K562 (cell line): Measurements from ENCODE around the gene IGSF21. TPM values are rescaled to one million over a fixed set of nuclear protein-coding genes. Genes with fewer than 3 reads are reported as not detected.

Experiments
- ATAC-seq: fragments of 200-7000 bp; cut with Tn5 transposase; 3 replicates; pipeline ENCODE4 v1.9.1; 2020; ENCODE audit warnings: moderate library complexity
- BruUV-seq: library from RNA; stranded (reverse); fragments of 400-500 nt; replicated peaks from 2 replicates; lab custom pipeline; 2021; lab: Mats Ljungman, UMichigan
- CTCF ChIA-PET: fragments of 300-600 bp; formaldehyde crosslinking; extraction: SDS; loops from one replicate; lab custom pipeline; 2021; ENCODE audit warnings: low intra/inter-chr PET ratio; lab: Yijun Ruan, JAX
- POLR2A ChIA-PET: fragments of 300-600, 350-650 bp; sonication (Branson Sonifier 250); formaldehyde crosslinking; extraction: SDS; loops from one replicate; lab custom pipeline; 2021; ENCODE audit warnings: antibody characterized with exemption, inconsistent platforms; lab: Yijun Ruan, JAX
- DNase-seq, 4 experiments: peaks; one replicate each; pipeline versions ENCODE4 v3.0.0 to v3.0.0-alpha.2; 2011 to 2018; ENCODE audit warnings: low spot score in 3 of 4, mixed read lengths in 3 of 4; ENCODE audit errors: extremely low read depth in 1 of 4
- FAIRE-seq: peaks from 2 replicates; lab custom pipeline; 2011; peaks lifted over from hg19 to GRCh38; lab: Jason Lieb, UNC
- H2AFZ ChIP-seq: 2 replicates; pipeline ENCODE4 v1.6.0; 2011; ENCODE audit warnings: low read depth, low read length, control low read depth, inconsistent platforms
- H3K27ac ChIP-seq: fragments of 200-600 bp; 3 replicates; pipeline ENCODE4 v1.8.0; 2011; ENCODE audit warnings: low read depth, mild to moderate bottlenecking, control low read depth, inconsistent platforms, low read length, moderate library complexity, mixed read lengths; ENCODE audit errors: extremely low read depth
- H3K27me3 ChIP-seq, 2 experiments: fragments of 300-600 bp in 1 of 2; 2 replicates in 1 of 2; 3 replicates in 1 of 2; pipeline versions ENCODE4 v1.6.0 to v1.8.0; 2011; ENCODE audit warnings: inconsistent platforms in 2 of 2, low read length in 2 of 2, mild to moderate bottlenecking in 1 of 2, mixed read lengths in 1 of 2, moderate library complexity in 1 of 2; ENCODE audit not compliant: control insufficient read depth in 2 of 2, insufficient read depth in 2 of 2
- H3K36me3 ChIP-seq: fragments of 300-600 bp; 3 replicates; pipeline ENCODE4 v1.8.0; 2011; ENCODE audit warnings: mild to moderate bottlenecking, low read length, inconsistent platforms; ENCODE audit not compliant: control insufficient read depth, insufficient read depth
- H3K4me1 ChIP-seq, 2 experiments: fragments of 200-600 bp in 1 of 2; replicated peaks in 1 of 2; 2 replicates in 1 of 2; 3 replicates in 1 of 2; pipeline versions ENCODE4 v1.5.1 to v1.8.0; 2011; ENCODE audit warnings: inconsistent platforms in 2 of 2, low read length in 2 of 2, mild to moderate bottlenecking in 1 of 2, mixed read lengths in 1 of 2, moderate library complexity in 1 of 2; ENCODE audit not compliant: control insufficient read depth in 2 of 2, insufficient read depth in 2 of 2
- H3K4me2 ChIP-seq: 2 replicates; pipeline ENCODE4 v1.6.1; 2011; ENCODE audit warnings: low read length, control low read depth, inconsistent platforms, mixed read lengths; ENCODE audit not compliant: insufficient read depth
- H3K4me3 ChIP-seq: fragments of 200-600 bp; sonication (generic), shearing (Covaris generic); 2 replicates; pipeline ENCODE4 v1.5.1; 2016; ENCODE audit warnings: control low read depth, inconsistent platforms
- H3K79me2 ChIP-seq: fragments of 200-600 bp; 3 replicates; pipeline ENCODE4 v1.8.0; 2011; ENCODE audit warnings: low read length, inconsistent platforms; ENCODE audit not compliant: control insufficient read depth, insufficient read depth
- H3K9ac ChIP-seq, 2 experiments: 2 replicates each; pipeline versions ENCODE4 v1.6.0 to v1.6.1; 2011; ENCODE audit warnings: low read depth in 2 of 2, low read length in 2 of 2, control low read depth in 1 of 2, inconsistent platforms in 1 of 2, mild to moderate bottlenecking in 1 of 2, mixed read lengths in 1 of 2; ENCODE audit not compliant: insufficient read depth in 1 of 2
- H3K9me1 ChIP-seq: one replicate; pipeline ENCODE4 v1.6.0; 2011; ENCODE audit warnings: inconsistent platforms, mild to moderate bottlenecking, low read length, moderate library complexity; ENCODE audit not compliant: control insufficient read depth, insufficient read depth
- H3K9me3 ChIP-seq: replicated peaks from 2 replicates; pipeline ENCODE4 v1.5.1; 2011; ENCODE audit warnings: low read depth, low read length, inconsistent platforms; ENCODE audit not compliant: control insufficient read depth, insufficient read depth
- H4K20me1 ChIP-seq: replicated peaks from 2 replicates; pipeline ENCODE4 v1.6.1; 2011; ENCODE audit warnings: low read length, inconsistent platforms, mixed read lengths; ENCODE audit not compliant: control insufficient read depth, insufficient read depth
- ELF1 ChIP-seq: fragments of 200-800 bp; sonication (Bioruptor generic); IDR thresholded peaks from 2 replicates; pipeline ENCODE4 v1.6.1; 2016; ENCODE audit warnings: missing genetic modification characterization, missing compliant biosample characterization
- GATAD2A ChIP-seq: fragments of 450-650 bp; IDR thresholded peaks from 2 replicates; pipeline ENCODE4 v1.6.1; 2017
- HDAC2 ChIP-seq: fragments of 450-650 bp; IDR thresholded peaks from 2 replicates; pipeline ENCODE4 v1.6.1; 2016; ENCODE audit warnings: mild to moderate bottlenecking
- PCBP1 ChIP-seq: fragments of 200-400 bp; formaldehyde crosslinking; IDR thresholded peaks from 2 replicates; pipeline ENCODE4 v1.6.1; 2018; ENCODE audit warnings: mild to moderate bottlenecking, low read depth, low read length; ENCODE audit not compliant: poor library complexity, severe bottlenecking
- PHB2 ChIP-seq: fragments of 450-650 bp; IDR thresholded peaks from 2 replicates; pipeline ENCODE4 v1.6.1; 2017; ENCODE audit warnings: low read depth
- ZZZ3 ChIP-seq: fragments of 450-650 bp; IDR thresholded peaks from 2 replicates; pipeline ENCODE4 v1.6.1; 2016; ENCODE audit warnings: antibody characterized with exemption, mild to moderate bottlenecking, moderate library complexity
- WGBS: fragments of 100-300 bp; shearing (Covaris generic); methylation state at CpG from one replicate; pipeline ENCODE4 v1.1.6; 2016; ENCODE audit warnings: low coverage, mixed read lengths; ENCODE audit not compliant: insufficient coverage; ENCODE audit errors: missing lambda C conversion rate; 5-methylcytosine and 5-hydroxymethylcytosine counted together
- in situ Hi-C: fragments of 300-500 bp; cut with MboI; formaldehyde crosslinking; loops from 4 replicates; pipeline ENCODE4 v1.15.0; 2018; ENCODE audit warnings: inconsistent platforms, mixed read lengths
- intact Hi-C: fragments of 100-400 bp; cut with micrococcal nuclease; formaldehyde crosslinking; loops from 2 replicates; pipeline ENCODE4 v1.14.2; 2022
- polyA plus RNA-seq, 8 experiments: library from polyadenylated mRNA; depleted of rRNA in 4 of 8; stranded (reverse) in 5 of 8; unstranded in 3 of 8; fragments of >200 nt; fragmentation: Nextera tagmentation in 2 of 8; fragmentation: Illumina TruSeq in 1 of 8; extraction: Ambion mirVana in 2 of 8; extraction: Trizol in 1 of 8; gene quantifications; 2 replicates each; pipeline versions ENCODE4 v1.2.1 to v1.2.3, GENCODE V29; 2011 to 2014; ENCODE audit warnings: inconsistent platforms in 1 of 8, missing spikeins in 1 of 8
- total RNA-seq, 7 experiments: library from RNA; depleted of rRNA in 6 of 7; stranded (reverse); fragments of >200 nt in 6 of 7; fragmentation: Illumina TruSeq in 2 of 7; extraction: Trizol in 2 of 7; gene quantifications; 2 replicates each; pipeline versions ENCODE4 v1.2.1 to v1.2.3, GENCODE V29; 2011 to 2021; ENCODE audit warnings: low replicate concordance in 1 of 7
- TF ChIP-seq, protein P1 (sequence below): fragments of 450-650 bp; formaldehyde crosslinking; IDR thresholded peaks from 2 replicates; pipeline ENCODE4 v1.4.0; 2022; ENCODE audit warnings: mild to moderate bottlenecking, moderate library complexity
- TF ChIP-seq, protein P2 (sequence below): IDR thresholded peaks from 2 replicates; pipeline ENCODE4 v1.6.1; 2011; ENCODE audit not compliant: insufficient read length; ENCODE audit errors: extremely low read depth

Gene IGSF21
- total and polyA plus RNA-seq, 9 of the 15 experiments (the other 6 are each of a cell fraction or from before 2014, with no cell fraction given) = not detected

DNA sequence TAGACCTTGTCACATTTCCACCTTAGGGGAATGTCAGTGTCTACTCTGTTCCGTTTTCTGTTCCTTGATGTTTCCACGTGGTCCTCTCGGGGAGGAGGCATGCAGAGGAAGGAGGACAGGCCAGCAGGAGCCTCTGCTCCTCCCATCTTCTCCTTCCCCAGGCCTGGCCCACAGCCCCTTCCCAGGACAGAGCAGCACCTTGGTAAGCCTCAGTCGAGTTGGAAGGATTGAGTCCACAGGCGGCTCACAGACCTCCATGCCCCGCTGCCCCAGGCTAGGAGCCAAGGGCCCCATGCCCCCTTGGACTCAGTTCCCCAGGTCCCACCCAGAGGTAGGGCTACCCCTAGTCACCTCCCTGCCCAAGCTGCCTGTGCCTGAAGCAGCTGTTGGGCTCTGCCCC lies 36.5 kb downstream of the IGSF21 start:
- DNase-seq (no peak), FAIRE-seq (no peak), ATAC-seq (no peak)
- no peak overlapping the region for H2AFZ ChIP-seq
- TF ChIP-seq, protein P1, sequence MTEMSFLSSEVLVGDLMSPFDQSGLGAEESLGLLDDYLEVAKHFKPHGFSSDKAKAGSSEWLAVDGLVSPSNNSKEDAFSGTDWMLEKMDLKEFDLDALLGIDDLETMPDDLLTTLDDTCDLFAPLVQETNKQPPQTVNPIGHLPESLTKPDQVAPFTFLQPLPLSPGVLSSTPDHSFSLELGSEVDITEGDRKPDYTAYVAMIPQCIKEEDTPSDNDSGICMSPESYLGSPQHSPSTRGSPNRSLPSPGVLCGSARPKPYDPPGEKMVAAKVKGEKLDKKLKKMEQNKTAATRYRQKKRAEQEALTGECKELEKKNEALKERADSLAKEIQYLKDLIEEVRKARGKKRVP (CRISPR knock-in tag) = no peak
- TF ChIP-seq ZZZ3 (no peak), GATAD2A (no peak), PHB2 (no peak), HDAC2 (no peak), PCBP1 (no peak), ELF1 (tag) (no peak)
- TF ChIP-seq, protein P2, sequence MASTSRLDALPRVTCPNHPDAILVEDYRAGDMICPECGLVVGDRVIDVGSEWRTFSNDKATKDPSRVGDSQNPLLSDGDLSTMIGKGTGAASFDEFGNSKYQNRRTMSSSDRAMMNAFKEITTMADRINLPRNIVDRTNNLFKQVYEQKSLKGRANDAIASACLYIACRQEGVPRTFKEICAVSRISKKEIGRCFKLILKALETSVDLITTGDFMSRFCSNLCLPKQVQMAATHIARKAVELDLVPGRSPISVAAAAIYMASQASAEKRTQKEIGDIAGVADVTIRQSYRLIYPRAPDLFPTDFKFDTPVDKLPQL = no peak
- H3K4me1 ChIP-seq = no peaks in the 10 kb centered on the region
- no peaks in the 10 kb centered on the region for H3K9me3 ChIP-seq
- BruUV-seq = no TSS peak
- in situ Hi-C loops = no loop called here
- no peak overlapping the region for H3K4me2 ChIP-seq
- H3K9me1 ChIP-seq = no peaks in the 10 kb centered on the region
- POLR2A ChIA-PET = interaction anchor here (0.6 to 2.0 kb wide), 3 partner anchors 11 to 1603 kb away, joined by 3 to 4 read pairs (median 3); no protein-coding TSS in a partner anchor
- 0% methylated on average over 6 of the region's 6 CpGs for WGBS
- no peaks in the 10 kb centered on the region for H3K79me2 ChIP-seq
- H3K4me3 ChIP-seq = no peak overlapping the region
- H3K36me3 ChIP-seq = no peaks in the 10 kb centered on the region
- CTCF ChIA-PET = no interaction called here
- intact Hi-C loops = no loop called here
- H3K9ac ChIP-seq = no peak overlapping the region; a peak in 1 of 4 replicates
- H3K27me3 ChIP-seq = peaks cover 5 to 48% of the 10 kb centered on the region in 2 experiments; a peak in 3 of 5 replicates
- peaks cover 9% of the 10 kb centered on the region for H4K20me1 ChIP-seq
- no peak overlapping the region for H3K27ac ChIP-seq
